Stimulated activated CD8-positive, alpha-beta memory T cell treated with anti-CD3 and anti-CD28 coated beads, Interleukin-7, amount 100 ng/mL, for 4 hours (primary cell): ENCODE results near the gene DCAF5.
"Not testable (repeated sequence)": the region's sequence is repeated elsewhere in the genome, so short reads cannot be mapped to it uniquely, and the experiment has no call there.

ENCODE experiments used
- DNase-seq, 2 donors: peaks; one replicate each; pipeline ENCODE4 v3.0.0-alpha.2; 2020; ENCODE audit warnings: low read depth in 2 of 2

The DCAF5 gene

GRCh38 chr14:69152902-69153151, at the start of gene DCAF5:
Gene DCAF5, minus strand, starts transcription at chr14:69153119. Its CDS starts 141 bp downstream, at chr14:69152978.
- peak; percentile 87 to 93 for DNase-seq

GRCh38 chr14:69199786-69200185, 46.9 kb upstream of the DCAF5 start:
- DNase-seq, result no peak

GRCh38 chr14:69193721-69194120, 40.8 kb upstream of the DCAF5 start:
- DNase-seq, result no peak

- DNase-seq, result peak; percentile 35 to 59
Measured at GRCh38 chr14:69191340-69192111, 38.6 kb upstream of the DCAF5 start, which contains the start of gene EXD2. Gene EXD2, plus strand, starts transcription at chr14:69191498. Its CDS starts 17,973 bp downstream, at chr14:69209471.

- no peak for DNase-seq
Measured at GRCh38 chr14:69190191-69190590, 37.3 kb upstream of the DCAF5 start.

GRCh38 chr14:69183735-69184134, 30.8 kb upstream of the DCAF5 start:
- no peak for DNase-seq

- DNase-seq, result not testable (repeated sequence)
Measured at GRCh38 chr14:69182580-69182979, 29.7 kb upstream of the DCAF5 start.

- no peak for DNase-seq
Measured at GRCh38 chr14:69181491-69181890, 28.6 kb upstream of the DCAF5 start.

- DNase-seq, result no peak
Measured at GRCh38 chr14:69175130-69175529, 22.2 kb upstream of the DCAF5 start.

GRCh38 chr14:69171569-69171968, 18.6 kb upstream of the DCAF5 start:
- DNase-seq, result no peak

- DNase-seq, result no peak
Measured at GRCh38 chr14:69170839-69171238, 17.9 kb upstream of the DCAF5 start.

- DNase-seq, result not testable (repeated sequence)
Measured at GRCh38 chr14:69165787-69166186, 12.9 kb upstream of the DCAF5 start.

- DNase-seq, result no peak
Measured at GRCh38 chr14:69161590-69161989, 8.7 kb upstream of the DCAF5 start.

- DNase-seq, result no peak
Measured at GRCh38 chr14:69156224-69156623, 3.3 kb upstream of the DCAF5 start.

- no peak for DNase-seq
Measured at GRCh38 chr14:69154779-69155178, 1.9 kb upstream of the DCAF5 start.

GRCh38 chr14:69153873-69154270, 953 bp upstream of the DCAF5 start:
- DNase-seq, result no peak

GRCh38 chr14:69153152-69153872, 393 bp upstream of the DCAF5 start:
- DNase-seq, result no peak

GRCh38 chr14:69152181-69152901, 578 bp downstream of the DCAF5 start:
- DNase-seq, result peak; percentile 19 to 36

GRCh38 chr14:69151458-69152180, 1.3 kb downstream of the DCAF5 start:
- peak; percentile 43 to 76 for DNase-seq

- no peak for DNase-seq
Measured at GRCh38 chr14:69149461-69150244, 3.3 kb downstream of the DCAF5 start.

GRCh38 chr14:69142101-69142500, 10.8 kb downstream of the DCAF5 start:
- no peak for DNase-seq
